Measurements from ENCODE around the gene CYBC1.

GRCh38 chr17:82400206-82400605, 50.3 kb downstream of the CYBC1 start:
- TF ChIP-seq CTCF (IDR thresholded peaks at IDR 0.05) (no peak), POLR2A (IDR thresholded peaks at IDR 0.05) (no peak)
